ENCODE results near the gene OSBPL1A. TPM values are rescaled to one million over a fixed set of nuclear protein-coding genes. Genes with fewer than 3 reads are reported as not detected.

Gene OSBPL1A
- total RNA-seq, 1 experiment from 2014 or later: 53.1 TPM

- TF ChIP-seq FOXP1 (CRISPR knock-in tag; IDR thresholded peaks at IDR 0.05; ENCODE audit: borderline replicate concordance): peak; percentile 48; the same call in 1 of the 2 replicates
- no peak for TF ChIP-seq GTF2I (CRISPR knock-in tag; conservative IDR thresholded peaks at IDR 0.05)
- no peak for TF ChIP-seq FOXJ3 (CRISPR knock-in tag; IDR thresholded peaks at IDR 0.05; ENCODE audit: borderline replicate concordance)
- TF ChIP-seq SMAD4 (CRISPR knock-in tag; IDR thresholded peaks at IDR 0.05): no peak
- no peak for TF ChIP-seq JAZF1 (CRISPR knock-in tag; IDR thresholded peaks at IDR 0.05)
- no peak for TF ChIP-seq ATF1 (CRISPR knock-in tag; IDR thresholded peaks at IDR 0.05)
- TF ChIP-seq ZNF416 (CRISPR knock-in tag; IDR thresholded peaks at IDR 0.05): no peak
- no peak for TF ChIP-seq AR (CRISPR knock-in tag; IDR thresholded peaks at IDR 0.05)
- no peak for TF ChIP-seq AFF4 (CRISPR knock-in tag; IDR thresholded peaks at IDR 0.05; ENCODE audit: borderline replicate concordance)
- TF ChIP-seq E2F1 (CRISPR knock-in tag; IDR thresholded peaks at IDR 0.05): no peak
- no peak for TF ChIP-seq ZBTB21 (CRISPR knock-in tag; IDR thresholded peaks at IDR 0.05; ENCODE audit: borderline replicate concordance)
- TF ChIP-seq KAT7 (CRISPR knock-in tag; IDR thresholded peaks at IDR 0.05; ENCODE audit: borderline replicate concordance): peak; percentile 42; the same call in 1 of the 2 replicates
- no peak for TF ChIP-seq ZMAT4 (CRISPR knock-in tag; IDR thresholded peaks at IDR 0.05)
- no peak for TF ChIP-seq IRF2 (CRISPR knock-in tag; IDR thresholded peaks at IDR 0.05; ENCODE audit: borderline replicate concordance, low read depth)
- TF ChIP-seq STAT6 (CRISPR knock-in tag; conservative IDR thresholded peaks at IDR 0.05; ENCODE audit: low read depth): no peak
- no peak for TF ChIP-seq FOXK1 (CRISPR knock-in tag; IDR thresholded peaks at IDR 0.05)
- TF ChIP-seq TEAD4 (CRISPR knock-in tag; IDR thresholded peaks at IDR 0.05): no peak
- TF ChIP-seq ZNF138 (CRISPR knock-in tag; conservative IDR thresholded peaks at IDR 0.05): peak; percentile 78; the same call in 1 of the 2 replicates
- no peak for TF ChIP-seq ZNF512 (CRISPR knock-in tag; IDR thresholded peaks at IDR 0.05; ENCODE audit: borderline replicate concordance)
- TF ChIP-seq CREM (CRISPR knock-in tag; IDR thresholded peaks at IDR 0.05): 0 out of 2 replicates have a peak, but pooled peaks have one; percentile 17
- no peak for TF ChIP-seq CTCF (IDR thresholded peaks at IDR 0.05)
- TF ChIP-seq ERG (CRISPR knock-in tag; IDR thresholded peaks at IDR 0.05): no peak
Observed at GRCh38 chr18:24271381-24272228, 126.0 kb downstream of the OSBPL1A start (continued).

All from WTC11 (cell line).